KMS-11 (cell line): Measurements from ENCODE around the gene IL12RB2.

Source experiments
- H2AFZ ChIP-seq: fragments of 200-600 bp; sonication (generic); 2 replicates; pipeline ENCODE4 v1.6.1; 2016; ENCODE audit warnings: antibody characterized with exemption, mixed run types, low read depth
- H3K27ac ChIP-seq: fragments of 200-600 bp; sonication (generic); 2 replicates; pipeline ENCODE4 v1.6.1; 2016; ENCODE audit warnings: mild to moderate bottlenecking, mixed run types
- H3K27me3 ChIP-seq: fragments of 200-600 bp; sonication (generic); 2 replicates; pipeline ENCODE4 v1.6.1; 2017; ENCODE audit warnings: mild to moderate bottlenecking, low read depth, mixed run types, moderate library complexity; ENCODE audit not compliant: insufficient read depth
- H3K36me3 ChIP-seq: fragments of 200-600 bp; sonication (generic); 2 replicates; pipeline ENCODE4 v1.6.1; 2017; ENCODE audit warnings: mild to moderate bottlenecking, mixed run types; ENCODE audit not compliant: insufficient read depth
- H3K4me1 ChIP-seq: fragments of 200-600 bp; sonication (generic); 2 replicates; pipeline ENCODE4 v1.6.1; 2016; ENCODE audit warnings: mild to moderate bottlenecking, low read depth, mixed run types; ENCODE audit not compliant: poor library complexity, severe bottlenecking
- H3K4me2 ChIP-seq: fragments of 200-600 bp; sonication (generic); 2 replicates; pipeline ENCODE4 v1.7.0; 2016; ENCODE audit warnings: mild to moderate bottlenecking, mixed run types
- H3K4me3 ChIP-seq: fragments of 200-600 bp; sonication (generic); IDR thresholded peaks from 2 replicates; pipeline ENCODE4 v1.6.1; 2017; ENCODE audit warnings: low read depth, low read length, mixed read lengths; ENCODE audit not compliant: insufficient read depth
- H3K79me2 ChIP-seq: fragments of 200-600 bp; sonication (generic); 2 replicates; pipeline ENCODE4 v1.6.1; 2016; ENCODE audit warnings: low read depth, mixed run types; ENCODE audit not compliant: insufficient read depth
- H3K9ac ChIP-seq: fragments of 200-600 bp; sonication (generic); 2 replicates; pipeline ENCODE4 v1.6.1; 2016; ENCODE audit warnings: mild to moderate bottlenecking, mixed run types
- H4K20me1 ChIP-seq: fragments of 200-600 bp; sonication (generic); 2 replicates; pipeline ENCODE4 v1.6.1; 2016; ENCODE audit warnings: mild to moderate bottlenecking, mixed run types; ENCODE audit not compliant: insufficient read depth
- CTCF ChIP-seq: fragments of 200-600 bp; sonication (generic); conservative IDR thresholded peaks from 2 replicates; pipeline ENCODE4 v1.6.1; 2017; ENCODE audit warnings: low read depth, mild to moderate bottlenecking, antibody characterized with exemption, low read length, moderate library complexity, mixed read lengths

Gene IL12RB2

GRCh38 chr1:67317803-67318202 lies 10.1 kb downstream of the IL12RB2 start:
- no peak overlapping the region for H3K4me3 ChIP-seq
- no peak overlapping the region for H3K4me2 ChIP-seq
- no peak for TF ChIP-seq CTCF
- no peak overlapping the region for H3K9ac ChIP-seq
- no peaks in the 10 kb centered on the region for H3K36me3 ChIP-seq
- H3K27ac ChIP-seq: no peak overlapping the region
- no peaks in the 10 kb centered on the region for H3K27me3 ChIP-seq
- no peaks in the 10 kb centered on the region for H3K4me1 ChIP-seq
- H3K79me2 ChIP-seq: no peaks in the 10 kb centered on the region
- H2AFZ ChIP-seq: no peak overlapping the region
- no peaks in the 10 kb centered on the region for H4K20me1 ChIP-seq

GRCh38 chr1:67322442-67322841 lies 14.8 kb downstream of the IL12RB2 start:
- Histone ChIP-seq H3K79me2 (no peaks in the 10 kb centered on the region), H4K20me1 (no peaks in the 10 kb centered on the region), H3K27ac (no peak overlapping the region), H3K4me2 (no peak overlapping the region), H3K36me3 (no peaks in the 10 kb centered on the region), H3K27me3 (no peaks in the 10 kb centered on the region), H3K9ac (no peak overlapping the region), H3K4me1 (no peaks in the 10 kb centered on the region), H2AFZ (no peak overlapping the region), H3K4me3 (no peak overlapping the region)
- TF ChIP-seq CTCF: no peak

GRCh38 chr1:67323087-67323486 lies 15.4 kb downstream of the IL12RB2 start:
- no peaks in the 10 kb centered on the region for H3K36me3 ChIP-seq
- no peaks in the 10 kb centered on the region for H3K27me3 ChIP-seq
- no peaks in the 10 kb centered on the region for H3K4me1 ChIP-seq
- no peak overlapping the region for H3K4me3 ChIP-seq
- H3K79me2 ChIP-seq: no peaks in the 10 kb centered on the region
- TF ChIP-seq CTCF: no peak
- no peaks in the 10 kb centered on the region for H4K20me1 ChIP-seq
- H3K4me2 ChIP-seq: no peak overlapping the region
- H3K27ac ChIP-seq: no peak overlapping the region
- H3K9ac ChIP-seq: no peak overlapping the region
- no peak overlapping the region for H2AFZ ChIP-seq

- Histone ChIP-seq H3K4me1 (no peaks in the 10 kb centered on the region), H4K20me1 (no peaks in the 10 kb centered on the region), H2AFZ (no peak overlapping the region), H3K4me3 (no peak overlapping the region), H3K79me2 (no peaks in the 10 kb centered on the region), H3K4me2 (no peak overlapping the region), H3K27ac (no peak overlapping the region), H3K9ac (no peak overlapping the region), H3K36me3 (no peaks in the 10 kb centered on the region), H3K27me3 (no peaks in the 10 kb centered on the region)
- no peak for TF ChIP-seq CTCF
These were observed 16.4 kb downstream of the IL12RB2 start for GRCh38 chr1:67324068-67324467.
